Prostate gland (tissue), 2 donors: ENCODE measurements around the gene PIP4K2B.

Experiments used
- POLR2A ChIP-seq: fragments of 450-650 bp; IDR thresholded peaks from one replicate; pipeline ENCODE4 v1.6.1; 2016; ENCODE audit warnings: antibody characterized with exemption, mild to moderate bottlenecking
- TF ChIP-seq, protein P1 (sequence below), 4 experiments: fragments of 200-600 bp in 2 of 4; fragments of 450-650 bp in 2 of 4; sonication (generic) in 2 of 4; IDR thresholded peaks; 1 replicate in 3 of 4; 2 replicates in 1 of 4; pipeline ENCODE4 v1.5.1; 2016 to 2019; ENCODE audit warnings: antibody characterized with exemption in 4 of 4, mild to moderate bottlenecking in 2 of 4, moderate library complexity in 2 of 4

DNA sequence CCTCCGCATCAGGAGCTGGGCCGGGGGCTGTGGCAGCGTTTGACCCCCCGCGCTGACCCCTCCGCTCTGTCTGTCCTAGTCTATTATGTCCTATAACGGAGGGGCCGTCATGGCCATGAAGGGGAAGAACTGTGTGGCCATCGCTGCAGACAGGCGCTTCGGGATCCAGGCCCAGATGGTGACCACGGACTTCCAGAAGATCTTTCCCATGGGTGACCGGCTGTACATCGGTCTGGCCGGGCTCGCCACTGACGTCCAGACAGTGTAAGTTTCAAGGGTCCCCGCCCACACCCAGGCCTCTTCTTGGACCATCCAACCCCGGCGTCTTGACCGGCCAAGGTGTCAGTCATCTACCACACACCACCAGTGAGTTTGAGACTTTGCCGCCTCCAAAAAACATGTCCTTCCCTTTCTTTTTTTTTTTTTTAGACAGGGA, 46.3 kb downstream of the PIP4K2B start:
- no peak for TF ChIP-seq POLR2A
- TF ChIP-seq, protein P1, sequence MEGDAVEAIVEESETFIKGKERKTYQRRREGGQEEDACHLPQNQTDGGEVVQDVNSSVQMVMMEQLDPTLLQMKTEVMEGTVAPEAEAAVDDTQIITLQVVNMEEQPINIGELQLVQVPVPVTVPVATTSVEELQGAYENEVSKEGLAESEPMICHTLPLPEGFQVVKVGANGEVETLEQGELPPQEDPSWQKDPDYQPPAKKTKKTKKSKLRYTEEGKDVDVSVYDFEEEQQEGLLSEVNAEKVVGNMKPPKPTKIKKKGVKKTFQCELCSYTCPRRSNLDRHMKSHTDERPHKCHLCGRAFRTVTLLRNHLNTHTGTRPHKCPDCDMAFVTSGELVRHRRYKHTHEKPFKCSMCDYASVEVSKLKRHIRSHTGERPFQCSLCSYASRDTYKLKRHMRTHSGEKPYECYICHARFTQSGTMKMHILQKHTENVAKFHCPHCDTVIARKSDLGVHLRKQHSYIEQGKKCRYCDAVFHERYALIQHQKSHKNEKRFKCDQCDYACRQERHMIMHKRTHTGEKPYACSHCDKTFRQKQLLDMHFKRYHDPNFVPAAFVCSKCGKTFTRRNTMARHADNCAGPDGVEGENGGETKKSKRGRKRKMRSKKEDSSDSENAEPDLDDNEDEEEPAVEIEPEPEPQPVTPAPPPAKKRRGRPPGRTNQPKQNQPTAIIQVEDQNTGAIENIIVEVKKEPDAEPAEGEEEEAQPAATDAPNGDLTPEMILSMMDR (IDR thresholded peaks at IDR 0.05) = no peak
